Endothelial cell of umbilical vein (primary cell): ENCODE data around the gene ITGA11. TPM values are rescaled to one million over a fixed set of nuclear protein-coding genes. Genes with fewer than 3 reads are reported as not detected.

Experiments used
- BruUV-seq: library from RNA; stranded (reverse); fragments of 400-500 nt; replicated peaks from 2 replicates; lab custom pipeline; 2021; lab: Mats Ljungman, UMichigan
- CTCF ChIA-PET: fragments of 300-600, 350-600 bp; sonication (Branson Sonifier 250); formaldehyde crosslinking; loops from one replicate; lab custom pipeline; 2021; ENCODE audit warnings: antibody characterized with exemption, inconsistent platforms; lab: Charles Lee
- POLR2A ChIA-PET: fragments of 300-600, 350-600 bp; sonication (Branson Sonifier 250); formaldehyde crosslinking; loops from one replicate; lab custom pipeline; 2021; ENCODE audit warnings: antibody characterized with exemption, inconsistent platforms; lab: Charles Lee
- DNase-seq: peaks from one replicate; pipeline ENCODE4 v3.0.0-alpha.2; 2011; ENCODE audit warnings: low read depth, low spot score
- FAIRE-seq: peaks from 2 replicates; lab custom pipeline; 2011; peaks lifted over from hg19 to GRCh38; lab: Jason Lieb, UNC
- H2AFZ ChIP-seq: 2 replicates; pipeline ENCODE4 v1.6.0; 2012; ENCODE audit warnings: low read depth, low read length, control low read depth, inconsistent platforms
- H3K27ac ChIP-seq: 2 replicates; pipeline ENCODE4 v1.5.1; 2011; ENCODE audit warnings: low read depth, mild to moderate bottlenecking, control low read depth, low read length, moderate library complexity; ENCODE audit not compliant: insufficient read depth
- H3K27me3 ChIP-seq, 2 experiments: 2 replicates each; pipeline versions ENCODE4 v1.6.0 to v1.6.1; 2011; ENCODE audit warnings: low read length in 2 of 2, mixed read lengths in 1 of 2; ENCODE audit not compliant: control insufficient read depth in 2 of 2, insufficient read depth in 2 of 2
- H3K36me3 ChIP-seq, 2 experiments: 2 replicates in 1 of 2; 3 replicates in 1 of 2; pipeline ENCODE4 v1.5.1; 2011; ENCODE audit warnings: low read length in 2 of 2, mild to moderate bottlenecking in 1 of 2, moderate library complexity in 1 of 2; ENCODE audit not compliant: control insufficient read depth in 2 of 2, insufficient read depth in 2 of 2; ENCODE audit errors: extremely low read depth in 1 of 2
- H3K4me1 ChIP-seq: 3 replicates; pipeline ENCODE4 v1.5.1; 2011; ENCODE audit warnings: mild to moderate bottlenecking, low read length; ENCODE audit not compliant: control insufficient read depth, insufficient read depth; ENCODE audit errors: extremely low read depth
- H3K4me2 ChIP-seq: 2 replicates; pipeline ENCODE4 v1.6.1; 2011; ENCODE audit warnings: low read length, control low read depth, mixed read lengths; ENCODE audit not compliant: insufficient read depth
- H3K4me3 ChIP-seq, 3 experiments: fragments of 200-600 bp in 1 of 3; sonication (generic), shearing (Covaris generic) in 1 of 3; replicated peaks in 1 of 3; 2 replicates each; pipeline ENCODE4 v1.5.1; 2011 to 2016; ENCODE audit warnings: control low read depth in 3 of 3, low read length in 3 of 3, mild to moderate bottlenecking in 2 of 3, inconsistent platforms in 1 of 3, low read depth in 1 of 3, moderate library complexity in 1 of 3; ENCODE audit not compliant: insufficient read depth in 1 of 3
- H3K79me2 ChIP-seq: 2 replicates; pipeline ENCODE4 v1.6.0; 2012; ENCODE audit warnings: low read length, inconsistent platforms; ENCODE audit not compliant: control insufficient read depth, insufficient read depth
- H3K9ac ChIP-seq: replicated peaks from 2 replicates; pipeline ENCODE3; 2011; ENCODE audit warnings: low read length, control low read depth; ENCODE audit not compliant: insufficient read depth; ENCODE audit errors: extremely low read depth
- H3K9me1 ChIP-seq: replicated peaks from 3 replicates; pipeline ENCODE4 v1.6.0; 2011; ENCODE audit warnings: mild to moderate bottlenecking, low read length; ENCODE audit not compliant: control insufficient read depth, insufficient read depth; ENCODE audit errors: extremely low read depth
- H3K9me3 ChIP-seq: replicated peaks from 2 replicates; pipeline ENCODE4 v1.5.1; 2012; ENCODE audit warnings: low read length, inconsistent platforms; ENCODE audit not compliant: control insufficient read depth, insufficient read depth
- H4K20me1 ChIP-seq: replicated peaks from 2 replicates; pipeline ENCODE3; 2011; ENCODE audit warnings: mild to moderate bottlenecking, low read length; ENCODE audit not compliant: control insufficient read depth, insufficient read depth; ENCODE audit errors: extremely low read depth
- CTCF ChIP-seq, 2 donors: IDR thresholded peaks; 1 replicate in 1 of 2; 2 replicates in 1 of 2; pipeline ENCODE4 v1.5.1; 2011; ENCODE audit warnings: low read length in 2 of 2, mild to moderate bottlenecking in 2 of 2, moderate library complexity in 2 of 2, control low read depth in 1 of 2, inconsistent platforms in 1 of 2, low read depth in 1 of 2; ENCODE audit not compliant: insufficient read depth in 1 of 2; ENCODE audit errors: extremely low read depth in 1 of 2
- EZH2 ChIP-seq: IDR thresholded peaks from 2 replicates; pipeline ENCODE4 v1.6.1; 2012; ENCODE audit warnings: borderline replicate concordance, low read depth, mild to moderate bottlenecking, moderate library complexity, low read length, inconsistent platforms; ENCODE audit not compliant: severe bottlenecking
- FOS ChIP-seq: IDR thresholded peaks from 2 replicates; pipeline ENCODE4 v1.6.1; 2011; ENCODE audit warnings: mild to moderate bottlenecking, low read length, moderate library complexity, borderline replicate concordance; ENCODE audit not compliant: insufficient read depth
- GATA2 ChIP-seq: IDR thresholded peaks from 2 replicates; pipeline ENCODE4 v1.7.0; 2011; ENCODE audit warnings: low read depth, mild to moderate bottlenecking, moderate library complexity, mixed read lengths, low read length; ENCODE audit not compliant: insufficient read length, insufficient read depth
- JUN ChIP-seq: IDR thresholded peaks from 2 replicates; pipeline ENCODE4 v1.6.1; 2011; ENCODE audit warnings: borderline replicate concordance, low read depth; ENCODE audit not compliant: insufficient read length, insufficient read depth
- MAX ChIP-seq: IDR thresholded peaks from 2 replicates; pipeline ENCODE4 v1.6.1; 2011; ENCODE audit not compliant: insufficient read depth, insufficient read length
- MYC ChIP-seq: IDR thresholded peaks from one replicate; pipeline ENCODE4 v1.6.1; 2011; ENCODE audit warnings: mild to moderate bottlenecking, low read depth, low read length
- POLR2A ChIP-seq: IDR thresholded peaks from 2 replicates; pipeline ENCODE4 v1.6.1; 2012; ENCODE audit warnings: low read depth, mild to moderate bottlenecking, control low read depth, low read length
- POLR2AphosphoS5 ChIP-seq: IDR thresholded peaks from 2 replicates; pipeline ENCODE4 v1.6.1; 2012; ENCODE audit warnings: low read depth, mild to moderate bottlenecking, control low read depth, low read length, moderate library complexity; ENCODE audit not compliant: insufficient read depth
- dilution Hi-C: fragments of 300-500 bp; cut with MboI; formaldehyde crosslinking; loops from one replicate; pipeline ENCODE4 v1.15.0; 2019; ENCODE audit warnings: low sequenced_read_pairs; ENCODE audit not compliant: extremely low pct_ligation_motif_present
- intact Hi-C: fragments of 100-400 bp; cut with micrococcal nuclease; formaldehyde crosslinking; loops from one replicate; pipeline ENCODE4 v1.10.0; 2022
- polyA plus RNA-seq, 4 experiments: library from polyadenylated mRNA; depleted of rRNA in 3 of 4; stranded (reverse) in 3 of 4; unstranded in 1 of 4; fragments of >200 nt; gene quantifications; 2 replicates each; pipeline versions ENCODE4 v1.2.1 to v1.2.3, GENCODE V29; 2011 to 2012; ENCODE audit warnings: missing spikeins in 1 of 4
- total RNA-seq: library from RNA; stranded (reverse); gene quantifications from 2 replicates; pipeline ENCODE4 v1.2.3, GENCODE V29; 2021

Gene ITGA11
- total and polyA plus RNA-seq, 2 donors (not counting 3 experiments of a cell fraction or from before 2014, with no cell fraction given), result 0.18 to 1.0 TPM

- H3K9ac ChIP-seq, result no peak overlapping the region
- ChIA-PET CTCF (no interaction called here), POLR2A (no interaction called here)
- BruUV-seq, result no TSS peak
- H3K79me2 ChIP-seq, result no peaks in the 10 kb centered on the region
- DNase-seq (no peak), FAIRE-seq (no peak)
- H2AFZ ChIP-seq, result no peak overlapping the region
- H3K9me3 ChIP-seq, result no peaks in the 10 kb centered on the region
- H3K36me3 ChIP-seq, result no peaks in the 10 kb centered on the region
- H3K4me1 ChIP-seq, result peaks cover 5% of the 10 kb centered on the region
- no peak overlapping the region for H3K4me3 ChIP-seq
- no peaks in the 10 kb centered on the region for H3K9me1 ChIP-seq
- dilution Hi-C loops, result no loop called here
- TF ChIP-seq MAX, result no peak
- no peak for TF ChIP-seq MYC
- no peak for TF ChIP-seq JUN
- no peak for TF ChIP-seq EZH2
- no peak for TF ChIP-seq POLR2A
- TF ChIP-seq FOS, result no peak
- TF ChIP-seq POLR2AphosphoS5, result no peak
- no peak for TF ChIP-seq GATA2
- no peak for TF ChIP-seq CTCF (IDR thresholded peaks at IDR 0.05; ENCODE audit: extremely low read depth in 1 of 2, insufficient read depth in 1 of 2, low read depth in 1 of 2, low read length in 2 of 2)
- intact Hi-C loops, result no loop called here
- H3K27me3 ChIP-seq, result no peaks in the 10 kb centered on the region
- H3K27ac ChIP-seq, result no peak overlapping the region
- no peak overlapping the region for H3K4me2 ChIP-seq
- H4K20me1 ChIP-seq, result no peaks in the 10 kb centered on the region
These were observed 30.2 kb downstream of the ITGA11 start for GRCh38 chr15:68401496-68402431.
